Heart left ventricle (tissue), 16 donors: ENCODE data around the gene UBL5. TPM values are rescaled to one million over a fixed set of nuclear protein-coding genes. Genes with fewer than 3 reads are reported as not detected.

Experiments used
- ATAC-seq, 4 donors: fragments of 200-7000 bp; cut with Tn5 transposase; one replicate each; pipeline ENCODE4 v1.9.1; 2020 to 2022; ENCODE audit warnings: moderate library complexity in 4 of 4, mild to moderate bottlenecking in 3 of 4, moderate number of reproducible peaks in 1 of 4
- DNase-seq, 5 donors: peaks; one replicate each; pipeline ENCODE4 v3.0.0-alpha.2; 2020
- H3K27ac ChIP-seq, 12 donors: fragments of 200-600 bp; sonication (generic) in 4 of 12; one replicate each; pipeline versions ENCODE4 v1.5.0 to v1.8.0; 2016 to 2022; ENCODE audit warnings: mild to moderate bottlenecking in 2 of 12
- H3K27me3 ChIP-seq, 9 donors: fragments of 200-600 bp; sonication (generic) in 2 of 9; one replicate each; pipeline versions ENCODE4 v1.5.1 to v1.8.0; 2016 to 2022; ENCODE audit warnings: mild to moderate bottlenecking in 3 of 9
- H3K36me3 ChIP-seq, 9 donors: fragments of 200-600 bp; sonication (generic) in 2 of 9; one replicate each; pipeline versions ENCODE4 v1.5.0 to v1.8.0; 2018 to 2022; ENCODE audit warnings: mild to moderate bottlenecking in 2 of 9
- H3K4me1 ChIP-seq, 12 donors: fragments of 200-600 bp; sonication (generic) in 4 of 12; one replicate each; pipeline versions ENCODE4 v1.5.0 to v1.8.0; 2016 to 2022; ENCODE audit warnings: mild to moderate bottlenecking in 3 of 12
- H3K4me3 ChIP-seq, 12 donors: fragments of 200-600 bp; sonication (generic) in 4 of 12; one replicate each; pipeline versions ENCODE4 v1.5.0 to v1.8.0; 2017 to 2022; ENCODE audit warnings: mild to moderate bottlenecking in 9 of 12, moderate library complexity in 4 of 12
- H3K9me3 ChIP-seq, 12 donors: fragments of 200-600 bp; sonication (generic) in 4 of 12; one replicate each; pipeline versions ENCODE4 v1.5.0 to v1.8.0; 2016 to 2022; ENCODE audit warnings: mild to moderate bottlenecking in 1 of 12
- CTCF ChIP-seq, 12 donors: fragments of 200-600 bp; sonication (generic) in 4 of 12; IDR thresholded peaks; one replicate each; pipeline versions ENCODE4 v1.5.0 to v1.8.0; 2018 to 2022; ENCODE audit warnings: antibody characterized with exemption in 12 of 12, mild to moderate bottlenecking in 5 of 12
- POLR2A ChIP-seq, 2 donors: fragments of 450-650 bp; IDR thresholded peaks; one replicate each; pipeline ENCODE4 v1.6.1; 2017; ENCODE audit warnings: antibody characterized with exemption in 2 of 2, mild to moderate bottlenecking in 2 of 2, moderate library complexity in 2 of 2
- WGBS, 4 donors: extraction: QIAGEN DNeasy Blood & Tissue Kit in 2 of 4; methylation state at CpG; one replicate each; pipeline versions ENCODE4 v1.1.5 to v1.1.7; 2013 to 2018; 5-methylcytosine and 5-hydroxymethylcytosine counted together
- intact Hi-C, 10 donors: fragments of 100-400 bp; cut with DNase I; formaldehyde crosslinking; loops; one replicate each; pipeline versions ENCODE4 v1.11.1 to v1.14.2; 2022
- polyA plus RNA-seq, 2 donors: library from polyadenylated mRNA; stranded (reverse); fragments of 200-250 nt; gene quantifications; one replicate each; pipeline ENCODE4 v1.2.3, GENCODE V29; 2013
- total RNA-seq, 9 donors: library from RNA; depleted of rRNA in 2 of 9; stranded (reverse); fragments of >200 nt in 2 of 9; fragmentation: NEBNext Ultra II Directional in 3 of 9; extraction: Animal tissue kit (Norgen Biotek cat#: 25700) in 3 of 9; gene quantifications; one replicate each; pipeline versions ENCODE4 v1.1.0 to v1.2.4, GENCODE V29; 2016 to 2023
- donor health status: ischemic (EF 13 %, LVEDD 7.1; RV severe dilation, severe dysfunction).
- donor health status: healthy with polysubstance abuse.
- donor health status: DM: no; HTN: yes; CAD: no.
- donor health status: DM: no; HTN: no; CAD: no.
- donor health status: ischemic (EF 25% LVEDD 6.9; RV normal size, moderate dysfunction).
- donor health status: ischemic (EF 25% LVEDD 5.7; RV mildly dilated, moderate dysfunction).
- donor health status: healthy.
- donor health status: DM: yes; HTN: yes; CAD: no.
- donor health status: ischemic (EF 35%, LVEDD 5.7; RV mildly dilated, moderate dysfunction).
- donor health status: nonischemic (EF 11% LVEDD 7.7; RV severe dilation, severe dysfunction).
- donor health status: DM: yes; HTN: yes; CAD: no.
- donor health status: PGD.
- donor health status: ischemic (EF 29% LVEDD 5.4; RV normal size, mild dysfunction).
- donor health status: nonischemic (EF 23%, LVEDD 6.1; RV moderate dilation, normal function).

The UBL5 gene
- total and polyA plus RNA-seq, 11 donors, result 460 to 1,809 (median 496) TPM

- Histone ChIP-seq H3K27ac (peak overlapping the region in 11 of 12 donors; percentile 58 to 85 (median 74)), H3K27me3 (no peaks in the 10 kb centered on the region), H3K4me3 (peak overlapping the region; percentile 86 to 100 (median 93)), H3K9me3 (no peaks in the 10 kb centered on the region), H3K36me3 (peaks cover 0 to 33% (median 27%) of the 10 kb centered on the region in 9 donors), H3K4me1 (peaks cover 0 to 42% (median 14%) of the 10 kb centered on the region in 12 donors)
- DNase-seq (peak in 2 of 5 donors; percentile 40 to 64), ATAC-seq (peak in 2 of 4 donors; percentile 33 to 34)
- no peak for TF ChIP-seq CTCF (IDR thresholded peaks at IDR 0.05)
- no peak for TF ChIP-seq POLR2A (IDR thresholded peaks at IDR 0.05)
- WGBS, 4 donors, result 0 to 4% (median 2%) methylated on average over 7 to 28 of the region's 28 CpGs
- intact Hi-C loops, result loop anchor here in 2 of 10 donors (1.0 to 2.0 kb wide), 2 partner anchors 16 to 17 kb away; partner anchors contain the start of gene FBXL12 (in 2 of the 2)
Observed at GRCh38 chr19:9835507-9835949, 7.8 kb downstream of the UBL5 start.

- peak overlapping the region in 5 of 12 donors; percentile 70 to 85 (median 78) for H3K27ac ChIP-seq
- peak overlapping the region; percentile 86 to 100 (median 93) for H3K4me3 ChIP-seq
- no peaks in the 10 kb centered on the region for H3K9me3 ChIP-seq
- ATAC-seq (no peak), DNase-seq (no peak)
- H3K27me3 ChIP-seq, result no peaks in the 10 kb centered on the region
- peaks cover 0 to 42% (median 14%) of the 10 kb centered on the region in 12 donors for H3K4me1 ChIP-seq
- intact Hi-C loops, result no loop called here
- H3K36me3 ChIP-seq, result peaks cover 0 to 34% (median 30%) of the 10 kb centered on the region in 9 donors
- TF ChIP-seq CTCF (IDR thresholded peaks at IDR 0.05), result no peak
- TF ChIP-seq POLR2A (IDR thresholded peaks at IDR 0.05), result no peak
- 3 to 9% (median 6%) methylated on average over 5 of the region's 5 CpGs for WGBS, 4 donors
Observed at GRCh38 chr19:9836021-9836420, 8.3 kb downstream of the UBL5 start.

- ATAC-seq, result no peak
- intact Hi-C loops, result no loop called here
Observed at GRCh38 chr19:9838324-9838723, 10.6 kb downstream of the UBL5 start.

GRCh38 chr19:9839415-9839814 is 11.7 kb downstream of the UBL5 start:
- H3K27me3 ChIP-seq, result no peaks in the 10 kb centered on the region
- H3K4me3 ChIP-seq, result no peak overlapping the region
- DNase-seq (no peak), ATAC-seq (no peak)
- intact Hi-C loops, result no loop called here
- TF ChIP-seq POLR2A (IDR thresholded peaks at IDR 0.05), result no peak
- TF ChIP-seq CTCF (IDR thresholded peaks at IDR 0.05), result no peak
- WGBS, 4 donors, result 60 to 88% (median 80%) methylated on average over 1 of the region's 1 CpG
- H3K36me3 ChIP-seq, result peaks cover 2 to 68% (median 59%) of the 10 kb centered on the region in 9 donors
- peaks cover 0 to 10% (median 0%) of the 10 kb centered on the region in 12 donors for H3K9me3 ChIP-seq
- no peak overlapping the region for H3K27ac ChIP-seq
- H3K4me1 ChIP-seq, result peaks cover 0 to 47% (median 16%) of the 10 kb centered on the region in 12 donors

More at GRCh38 chr19:9838324-9838723, 10.6 kb downstream of the UBL5 start:
- H3K27me3 ChIP-seq, result no peaks in the 10 kb centered on the region
- no peak overlapping the region for H3K4me3 ChIP-seq
- WGBS, 4 donors, result 90 to 94% (median 93%) methylated on average over 13 to 15 of the region's 15 CpGs
- TF ChIP-seq POLR2A (IDR thresholded peaks at IDR 0.05), result no peak
- TF ChIP-seq CTCF (IDR thresholded peaks at IDR 0.05), result no peak
- peaks cover 0 to 57% (median 48%) of the 10 kb centered on the region in 9 donors for H3K36me3 ChIP-seq
- H3K27ac ChIP-seq, result no peak overlapping the region
- peak in 1 of 5 donors; percentile 62 for DNase-seq
- H3K9me3 ChIP-seq, result peaks cover 0 to 2% (median 0%) of the 10 kb centered on the region in 12 donors
- H3K4me1 ChIP-seq, result peaks cover 0 to 50% (median 16%) of the 10 kb centered on the region in 12 donors
